Thoracic aorta (tissue), 2 donors: Measurements from ENCODE around the gene LYSET. TPM values are rescaled to one million over a fixed set of nuclear protein-coding genes. Genes with fewer than 3 reads are reported as not detected.

ENCODE experiments used
- ATAC-seq: fragments of 150-250 bp; one replicate; pipeline ENCODE4 v1.8.0; 2017; ENCODE audit warnings: low read depth; ENCODE audit not compliant: insufficient number of reproducible peaks, low FRiP score
- DNase-seq: peaks from one replicate; pipeline ENCODE4 v3.0.0-alpha.2; 2020; ENCODE audit warnings: low spot score
- H3K27ac ChIP-seq, 2 donors: fragments of 200-600 bp; sonication (generic); 1 replicate in 1 of 2; 2 replicates in 1 of 2; pipeline ENCODE4 v1.5.1; 2016; ENCODE audit warnings: mild to moderate bottlenecking in 2 of 2, moderate library complexity in 2 of 2
- H3K27me3 ChIP-seq: fragments of 200-600 bp; sonication (generic); replicated peaks from 2 replicates; pipeline ENCODE4 v1.6.0; 2016; ENCODE audit warnings: mild to moderate bottlenecking; ENCODE audit not compliant: insufficient read depth
- H3K36me3 ChIP-seq: fragments of 200-600 bp; sonication (generic); one replicate; pipeline ENCODE4 v1.5.1; 2016
- H3K4me1 ChIP-seq, 2 donors: fragments of 200-600 bp; sonication (generic); 1 replicate in 1 of 2; 2 replicates in 1 of 2; pipeline versions ENCODE4 v1.5.1 to v1.6.0; 2016; ENCODE audit warnings: low read depth in 2 of 2, mild to moderate bottlenecking in 1 of 2; ENCODE audit not compliant: control insufficient read depth in 1 of 2
- H3K4me3 ChIP-seq: fragments of 200-600 bp; sonication (generic); 2 replicates; pipeline ENCODE4 v1.5.1; 2016; ENCODE audit warnings: mild to moderate bottlenecking
- H3K9me3 ChIP-seq: fragments of 200-600 bp; sonication (generic); 2 replicates; pipeline ENCODE4 v1.5.1; 2016
- total RNA-seq, 2 donors: library from RNA; depleted of rRNA; stranded (reverse); fragments of >200 nt; gene quantifications; one replicate each; pipeline versions ENCODE4 v1.1.0 to v1.2.3, GENCODE V29; 2016
- TF ChIP-seq, protein P1 (sequence below): fragments of 200-600 bp; sonication (generic); IDR thresholded peaks from one replicate; pipeline ENCODE4 v1.5.1; 2019; ENCODE audit warnings: antibody characterized with exemption

LYSET gene
- total RNA-seq, 2 donors from 2014 or later: 3.2 to 5.2 TPM

DNA sequence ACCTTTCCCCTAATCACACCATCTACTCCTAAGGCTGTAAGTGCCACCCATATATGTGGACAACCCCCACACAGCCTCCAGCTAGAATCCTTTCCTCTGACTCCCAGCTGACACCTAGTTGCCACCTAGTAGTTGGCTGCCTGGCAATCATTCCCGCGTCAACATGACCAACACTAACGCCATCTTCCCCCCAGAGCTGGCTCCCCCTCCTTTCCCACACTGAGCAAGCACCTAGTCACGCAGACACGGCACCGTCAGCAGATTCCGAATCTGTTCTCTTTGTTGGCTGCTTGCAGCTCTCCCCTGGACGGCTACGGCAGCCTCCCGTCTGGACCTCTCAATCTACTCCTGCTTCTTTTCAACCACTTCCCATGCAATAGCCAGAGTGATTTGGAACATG, 49.7 kb downstream of the LYSET start:
- Histone ChIP-seq H3K4me3 (no peak overlapping the region), H3K27ac (no peak overlapping the region), H3K36me3 (no peaks in the 10 kb centered on the region), H3K9me3 (no peaks in the 10 kb centered on the region), H3K4me1 (peaks cover 3 to 11% of the 10 kb centered on the region in 2 donors), H3K27me3 (no peaks in the 10 kb centered on the region)
- no peak for DNase-seq
- TF ChIP-seq, protein P1, sequence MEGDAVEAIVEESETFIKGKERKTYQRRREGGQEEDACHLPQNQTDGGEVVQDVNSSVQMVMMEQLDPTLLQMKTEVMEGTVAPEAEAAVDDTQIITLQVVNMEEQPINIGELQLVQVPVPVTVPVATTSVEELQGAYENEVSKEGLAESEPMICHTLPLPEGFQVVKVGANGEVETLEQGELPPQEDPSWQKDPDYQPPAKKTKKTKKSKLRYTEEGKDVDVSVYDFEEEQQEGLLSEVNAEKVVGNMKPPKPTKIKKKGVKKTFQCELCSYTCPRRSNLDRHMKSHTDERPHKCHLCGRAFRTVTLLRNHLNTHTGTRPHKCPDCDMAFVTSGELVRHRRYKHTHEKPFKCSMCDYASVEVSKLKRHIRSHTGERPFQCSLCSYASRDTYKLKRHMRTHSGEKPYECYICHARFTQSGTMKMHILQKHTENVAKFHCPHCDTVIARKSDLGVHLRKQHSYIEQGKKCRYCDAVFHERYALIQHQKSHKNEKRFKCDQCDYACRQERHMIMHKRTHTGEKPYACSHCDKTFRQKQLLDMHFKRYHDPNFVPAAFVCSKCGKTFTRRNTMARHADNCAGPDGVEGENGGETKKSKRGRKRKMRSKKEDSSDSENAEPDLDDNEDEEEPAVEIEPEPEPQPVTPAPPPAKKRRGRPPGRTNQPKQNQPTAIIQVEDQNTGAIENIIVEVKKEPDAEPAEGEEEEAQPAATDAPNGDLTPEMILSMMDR: no peak
- ATAC-seq: no peak

Other genes with a start within 250 kb of the LYSET start
- 10 to 100 TPM; 53.8 to 85.0 TPM for gene ITPK1, start 69.4 kb upstream of the LYSET start, total RNA-seq
- gene MOAP1, start 420 bp upstream of the LYSET start, total RNA-seq: 10 to 100 TPM; 26.0 to 28.6 TPM
- gene GON7, start 21.7 kb downstream of the LYSET start, total RNA-seq: 1 to 10 TPM; 3.1 to 3.2 TPM
- 10 to 100 TPM; 24.1 to 28.1 TPM for gene UBR7, start 21.9 kb downstream of the LYSET start, total RNA-seq
- gene BTBD7, start 147.7 kb downstream of the LYSET start, total RNA-seq: 10 to 100 TPM; 21.9 to 30.5 TPM
- gene COX8C, start 161.9 kb downstream of the LYSET start, total RNA-seq: not detected
- gene UNC79, start 245.6 kb downstream of the LYSET start, total RNA-seq: under 1 TPM; 0.14 to 0.21 TPM